ENCODE results near the gene ARMC2. TPM values are rescaled to one million over a fixed set of nuclear protein-coding genes. Genes with fewer than 3 reads are reported as not detected.
A peak's percentile ranks its signal among the peaks of the same experiment; 100 is the strongest.
"Not testable (repeated sequence)": the region's sequence is repeated elsewhere in the genome, so short reads cannot be mapped to it uniquely, and the experiment has no call there.

ARMC2 gene
- polyA plus RNA-seq, 3 donors: 10.7 to 16.1 (median 14.4) TPM

DNA sequence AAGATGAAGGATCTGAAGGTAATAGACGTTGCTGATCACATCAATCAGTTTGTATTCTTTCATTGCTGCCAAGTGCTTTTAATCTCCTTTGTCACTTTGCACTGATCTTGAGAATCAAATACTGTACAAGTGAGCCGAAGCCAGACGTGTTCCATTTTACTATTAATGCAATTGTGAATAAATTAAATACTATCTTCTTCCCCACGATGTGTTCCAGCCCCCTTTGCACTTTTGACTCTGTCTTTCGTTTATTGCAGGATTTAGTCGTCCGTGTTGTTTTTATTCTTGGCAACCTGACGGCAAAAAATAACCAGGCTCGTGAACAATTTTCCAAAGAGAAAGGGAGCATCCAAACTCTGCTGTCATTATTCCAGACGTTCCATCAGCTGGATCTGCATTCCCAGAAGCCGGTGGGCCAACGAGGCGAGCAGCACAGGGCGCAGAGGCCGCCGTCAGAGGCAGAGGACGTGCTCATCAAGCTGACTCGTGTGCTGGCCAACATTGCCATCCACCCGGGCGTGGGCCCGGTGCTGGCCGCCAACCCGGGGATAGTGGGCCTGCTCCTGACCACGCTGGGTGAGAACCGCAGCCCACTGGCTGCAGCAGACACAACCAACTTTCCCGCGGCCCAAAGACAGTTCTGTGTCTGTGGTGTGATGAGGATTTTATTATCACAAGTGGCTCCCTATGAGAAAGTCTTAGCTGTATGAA, 104.7 kb downstream of the ARMC2 start:
- DNase-seq: no peak

- no peak for DNase-seq
These were observed 105.5 kb downstream of the ARMC2 start for GRCh38 chr6:108953681-108954080.

DNA sequence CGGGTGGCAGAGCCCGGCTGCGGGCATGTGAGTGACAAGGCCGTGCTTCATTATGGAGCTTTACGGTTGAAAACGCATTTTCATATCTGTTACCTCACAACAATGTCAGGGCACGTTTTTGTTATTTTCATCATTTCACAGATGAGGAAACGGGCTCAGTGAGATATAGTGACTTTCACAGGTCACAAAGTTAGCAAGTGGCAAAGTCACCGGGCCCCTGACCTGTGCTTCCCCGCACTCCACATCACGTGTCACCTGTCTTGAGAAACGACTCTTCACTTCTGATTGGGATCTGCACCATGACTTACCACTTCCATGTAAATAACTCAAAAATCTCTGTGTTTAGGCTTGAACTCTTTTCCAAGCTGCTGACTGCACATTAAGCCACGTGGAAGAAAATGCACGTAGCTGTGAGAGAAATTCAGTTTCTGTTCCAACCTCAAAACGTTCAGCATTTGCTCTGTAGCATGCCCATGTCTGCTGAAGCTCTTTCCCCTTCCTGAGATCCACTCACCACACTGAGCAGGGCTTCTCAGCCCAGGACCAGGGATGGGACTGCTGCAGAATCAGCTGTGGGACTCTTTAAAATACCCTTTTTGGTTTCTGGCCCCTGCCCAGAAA, 107.2 kb downstream of the ARMC2 start:
- no peak for DNase-seq

GRCh38 chr6:108957221-108957620, 109.0 kb downstream of the ARMC2 start:
- DNase-seq: no peak

GRCh38 chr6:108958900-108959770, 110.9 kb downstream of the ARMC2 start:
- DNase-seq: no peak

DNA sequence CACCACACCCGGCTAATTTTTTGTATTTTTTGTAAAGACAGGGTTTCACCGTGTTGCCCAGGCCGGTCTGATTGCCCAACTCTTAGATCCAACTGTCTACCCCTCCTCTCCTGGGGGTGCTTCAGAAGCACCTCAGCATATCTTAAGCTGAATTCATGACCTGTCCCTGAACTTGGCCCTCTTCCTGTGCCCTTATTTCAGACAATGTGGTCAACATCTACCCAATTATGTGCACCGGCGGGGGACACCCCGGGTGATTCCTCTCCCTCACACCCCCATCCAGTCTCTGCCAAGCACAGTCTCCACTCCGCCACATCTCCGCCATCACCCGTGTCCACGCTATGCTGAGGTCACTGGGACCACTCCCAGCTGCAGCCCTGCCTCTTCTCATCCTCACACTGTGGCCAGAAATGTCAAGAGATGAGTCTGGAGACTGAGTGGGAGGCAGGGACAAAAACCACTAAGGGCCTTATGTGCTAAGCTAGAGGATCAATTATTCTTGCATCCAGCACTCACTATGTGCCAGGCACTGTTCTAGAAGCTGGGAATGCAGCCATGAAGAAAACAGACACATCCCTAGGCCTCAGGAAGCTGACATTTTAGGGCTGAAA, 111.9 kb downstream of the ARMC2 start:
- no peak for DNase-seq

DNA sequence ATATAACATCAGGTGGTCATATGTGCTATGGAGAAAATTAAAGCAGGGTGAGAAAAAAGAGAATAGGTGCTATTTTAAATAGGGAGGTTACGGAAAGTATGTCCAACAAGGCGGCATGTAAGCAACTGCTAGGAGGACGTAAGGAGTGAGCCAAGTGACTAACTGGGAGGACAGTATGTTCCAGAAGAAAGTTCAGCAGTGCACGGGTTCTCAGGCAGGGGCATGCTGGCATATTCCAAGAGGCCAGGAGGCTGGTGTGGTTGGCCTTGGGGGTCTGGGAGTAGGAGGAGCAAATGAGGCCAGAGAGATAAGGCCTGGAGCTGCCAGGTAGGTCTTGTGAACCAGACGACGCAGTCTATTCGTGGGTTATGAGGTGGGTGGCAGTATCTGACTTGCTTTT, 112.4 kb downstream of the ARMC2 start:
- no peak for DNase-seq

- DNase-seq: no peak
These were observed 112.9 kb downstream of the ARMC2 start for GRCh38 chr6:108961077-108961476.

- no peak for DNase-seq
These were observed 113.8 kb downstream of the ARMC2 start for GRCh38 chr6:108961985-108962384.

DNA sequence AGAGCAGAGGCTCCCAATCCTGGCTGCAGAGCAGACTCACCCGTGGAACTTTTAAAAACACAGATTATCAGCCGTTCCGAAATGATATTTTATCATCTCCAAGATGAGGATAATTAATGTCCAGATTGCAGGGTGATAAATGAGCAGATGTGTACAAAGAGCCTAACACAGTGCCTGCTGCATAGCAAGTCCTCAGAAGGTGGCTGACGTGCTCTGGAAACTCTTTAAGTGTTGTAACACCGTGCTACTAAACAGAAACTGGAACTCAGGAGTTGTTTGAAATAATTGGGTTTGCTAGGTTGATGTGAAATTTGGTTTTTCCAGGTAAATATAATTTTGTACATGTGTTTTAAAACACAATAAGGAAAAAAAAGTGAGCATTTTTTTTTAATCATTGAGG, 118.0 kb downstream of the ARMC2 start:
- DNase-seq: no peak

DNA sequence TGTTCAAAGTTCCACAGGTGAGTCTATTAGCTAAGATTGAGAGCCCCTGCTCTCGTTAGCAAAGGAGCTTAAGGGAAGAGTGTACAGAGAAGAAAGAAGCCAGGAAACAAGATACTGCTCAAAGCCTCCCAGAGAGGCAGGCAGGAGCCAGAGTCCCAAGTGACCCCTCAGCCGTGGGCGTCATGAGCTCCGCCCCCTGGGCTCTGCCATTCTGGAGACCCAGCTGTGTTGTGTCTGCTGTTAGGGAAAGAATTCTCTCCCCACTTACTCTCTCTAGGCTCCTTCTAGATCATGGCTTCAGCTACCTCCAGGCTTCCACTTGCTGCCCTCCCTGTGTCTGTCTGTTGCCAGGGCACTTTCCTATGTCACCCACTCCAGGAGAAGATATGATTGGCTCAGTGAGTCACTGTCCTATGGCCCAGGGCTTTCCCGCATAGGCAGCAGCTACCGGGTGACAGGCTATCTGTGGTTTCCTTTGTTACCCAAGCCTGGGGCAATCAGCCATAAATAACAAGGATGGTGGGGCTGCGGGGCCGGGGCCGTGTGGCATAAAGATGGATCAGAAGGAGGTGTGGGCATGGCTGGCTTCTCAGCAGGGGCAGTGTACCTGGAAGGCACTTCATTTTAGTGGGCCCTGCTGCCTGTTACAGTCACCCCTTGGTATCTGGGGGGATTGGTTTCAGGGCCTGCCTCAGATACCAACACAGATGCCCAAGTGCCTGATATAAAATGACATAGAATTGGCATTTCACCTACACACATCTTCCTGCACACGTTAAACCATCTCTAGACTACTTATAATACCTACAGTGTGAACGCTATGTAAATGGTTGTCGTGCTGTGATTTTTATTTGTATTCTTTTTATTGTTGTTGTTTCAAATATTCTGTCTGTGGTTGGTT, 118.9 kb downstream of the ARMC2 start:
- DNase-seq: peak; percentile 65

- no peak for DNase-seq
These were observed 120.4 kb downstream of the ARMC2 start for GRCh38 chr6:108968325-108969316.

DNA sequence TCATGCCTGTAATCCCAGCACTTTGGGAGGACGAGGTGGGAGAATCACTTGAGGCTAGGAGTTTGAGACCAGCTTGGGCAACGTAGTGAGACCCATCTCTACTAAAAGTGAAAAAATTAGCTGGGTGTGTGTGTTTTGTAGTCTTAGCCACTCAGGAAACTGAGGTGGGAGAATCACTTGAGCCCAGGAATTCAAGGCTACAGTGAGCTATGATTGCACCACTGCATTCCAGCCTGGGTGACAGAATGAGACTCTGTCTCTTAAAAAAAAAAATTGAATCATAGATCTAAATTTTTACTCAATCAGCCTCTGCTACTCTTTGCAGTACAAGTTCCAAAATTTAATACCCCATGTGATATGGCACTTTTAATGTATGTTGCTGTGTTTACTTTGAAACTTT, 121.6 kb downstream of the ARMC2 start:
- no peak for DNase-seq

DNA sequence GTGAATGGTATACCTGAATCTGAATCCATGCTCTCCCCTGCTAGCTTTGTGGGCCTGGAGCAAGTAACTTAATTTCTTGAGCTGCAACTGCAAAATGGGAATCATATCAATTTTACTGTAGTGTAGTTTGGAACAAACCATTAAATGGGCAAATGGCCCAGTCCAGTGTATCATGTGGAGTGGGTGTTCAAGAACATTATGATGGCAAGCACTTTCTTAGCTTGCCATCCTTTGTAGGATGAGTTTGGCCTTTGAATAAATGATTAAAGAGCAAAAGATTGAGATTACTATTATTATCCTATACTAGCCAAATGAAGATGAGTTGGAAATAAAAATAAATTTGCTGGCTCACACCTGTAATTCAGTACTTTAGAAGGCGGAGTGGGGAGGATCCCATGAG, 126.0 kb downstream of the ARMC2 start:
- DNase-seq: no peak

DNA sequence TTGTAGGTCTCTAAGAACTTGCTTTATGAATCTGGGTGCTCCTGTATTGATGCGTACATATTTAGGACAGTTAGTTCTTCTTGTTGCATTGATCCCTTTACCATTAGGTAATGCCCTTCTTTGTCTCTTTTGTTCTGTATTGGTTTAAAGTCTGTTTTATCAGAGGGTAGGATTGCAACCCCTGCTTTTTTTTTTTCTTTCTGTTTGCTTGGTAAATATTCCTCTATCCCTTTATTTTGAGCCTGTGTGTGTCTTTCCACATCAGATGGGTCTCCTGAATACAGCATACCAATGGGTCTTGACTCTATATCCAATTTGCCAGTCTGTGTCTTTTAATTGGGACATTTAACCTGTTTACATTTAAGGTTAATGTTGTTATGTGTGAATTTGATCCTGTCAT, 130.4 kb downstream of the ARMC2 start:
- DNase-seq: not testable (repeated sequence)

GRCh38 chr6:108982154-108983113, 134.2 kb downstream of the ARMC2 start:
- no peak for DNase-seq

DNA sequence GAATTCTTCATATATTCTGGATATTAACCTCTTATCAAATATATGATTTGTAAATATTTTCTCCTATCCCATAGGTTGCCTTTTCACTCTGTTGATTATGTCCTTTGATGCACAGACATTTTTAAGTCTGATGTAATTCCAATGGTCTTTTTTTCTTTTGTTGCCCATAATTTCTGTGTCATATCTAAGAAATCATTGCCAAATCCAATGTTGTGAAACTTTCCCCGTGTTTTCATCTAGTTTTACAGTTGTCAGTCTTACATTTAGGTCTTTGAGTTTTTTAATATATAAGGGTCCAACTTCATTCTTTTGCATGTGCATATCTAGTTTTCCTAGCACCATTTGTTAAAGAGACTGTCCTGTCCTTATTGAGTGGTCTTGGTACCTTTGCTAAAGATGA, 134.9 kb downstream of the ARMC2 start:
- DNase-seq: no peak

- DNase-seq: no peak
These were observed 137.1 kb downstream of the ARMC2 start for GRCh38 chr6:108985301-108985700.

DNA sequence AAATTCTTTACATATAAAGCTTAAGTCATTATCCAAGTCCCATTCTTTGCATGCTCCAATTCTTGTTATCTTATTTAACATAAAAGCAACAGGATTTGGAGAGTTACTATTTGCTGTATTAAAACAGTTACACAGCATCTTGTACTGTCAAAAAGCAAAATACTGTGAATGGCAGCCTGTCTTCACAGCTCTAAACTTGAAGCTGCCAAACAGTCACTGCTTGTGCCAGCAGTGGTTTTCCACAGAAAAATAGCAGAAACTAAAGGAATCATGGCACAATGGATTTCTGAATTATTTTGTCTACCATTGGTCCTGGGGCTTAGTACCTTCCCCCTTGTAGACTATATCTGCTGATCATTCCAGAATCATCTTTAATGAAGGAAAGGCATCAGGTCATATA, 138.9 kb downstream of the ARMC2 start:
- no peak for DNase-seq
